ENCODE data around the gene YJEFN3.

YJEFN3 gene

DNA sequence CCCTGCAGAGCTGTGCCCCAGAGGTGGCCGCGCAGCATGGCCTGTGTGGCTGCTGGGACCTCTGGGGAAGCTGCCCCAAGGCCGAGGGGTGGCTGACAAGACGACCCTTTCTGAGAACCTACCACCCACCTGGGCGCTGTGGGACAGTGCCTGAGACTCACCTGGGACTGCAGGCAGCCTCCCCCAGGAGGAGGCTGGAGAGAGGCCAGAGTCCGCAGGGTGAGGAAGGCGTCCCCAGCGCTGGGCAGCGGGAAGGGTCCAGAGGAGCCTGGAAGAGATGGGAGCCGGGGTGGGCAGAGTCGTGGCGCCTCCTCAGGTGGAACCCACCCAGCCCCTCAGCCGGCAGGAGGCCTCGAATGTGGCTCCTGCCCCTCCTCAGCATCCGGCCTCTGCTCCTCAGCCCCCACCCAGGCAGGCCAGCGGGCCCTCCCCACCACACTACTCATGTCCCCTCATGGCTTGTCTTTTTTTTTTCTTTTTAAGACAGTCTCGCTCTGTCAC lies 34.7 kb downstream of the YJEFN3 start:
- H3K9ac ChIP-seq (ENCODE audit: low read length), result no peak overlapping the region
- no peaks in the 10 kb centered on the region for H3K36me3 ChIP-seq (ENCODE audit: control insufficient read depth, insufficient read depth, low read length)

GRCh38 chr19:19566306-19566705 lies 37.6 kb downstream of the YJEFN3 start:
- Histone ChIP-seq H3K9me3 (ENCODE audit: control insufficient read depth, insufficient read depth, low read depth, low read length) (no peaks in the 10 kb centered on the region), H3K27ac (ENCODE audit: low read depth, low read length) (no peak overlapping the region), H3K27me3 (ENCODE audit: control insufficient read depth, insufficient read depth, low read length) (no peaks in the 10 kb centered on the region), H3K4me3 (ENCODE audit: low read depth, low read length) (no peak overlapping the region), H3K9ac (ENCODE audit: low read length) (no peak overlapping the region), H3K36me3 (ENCODE audit: control insufficient read depth, insufficient read depth, low read length) (peaks cover 5% of the 10 kb centered on the region; the same call in 1 of the 2 replicates), H3K4me1 (ENCODE audit: control insufficient read depth, insufficient read depth, low read length) (no peaks in the 10 kb centered on the region)

More for the DNA sequence above, 34.7 kb downstream of the YJEFN3 start:
- no peaks in the 10 kb centered on the region for H3K9me3 ChIP-seq (ENCODE audit: control insufficient read depth, insufficient read depth, low read depth, low read length)
- H3K27ac ChIP-seq (ENCODE audit: low read depth, low read length), result no peak overlapping the region
- no peaks in the 10 kb centered on the region for H3K27me3 ChIP-seq (ENCODE audit: control insufficient read depth, insufficient read depth, low read length)
- peaks cover 5% of the 10 kb centered on the region; the same call in 1 of the 2 replicates for H3K4me1 ChIP-seq (ENCODE audit: control insufficient read depth, insufficient read depth, low read length)
- H3K4me3 ChIP-seq (ENCODE audit: low read depth, low read length), result no peak overlapping the region

GRCh38 chr19:19567391-19567790 lies 38.7 kb downstream of the YJEFN3 start:
- Histone ChIP-seq H3K4me3 (ENCODE audit: low read depth, low read length) (no peak overlapping the region), H3K27me3 (ENCODE audit: control insufficient read depth, insufficient read depth, low read length) (no peaks in the 10 kb centered on the region), H3K4me1 (ENCODE audit: control insufficient read depth, insufficient read depth, low read length) (no peaks in the 10 kb centered on the region), H3K9ac (ENCODE audit: low read length) (no peak overlapping the region), H3K9me3 (ENCODE audit: control insufficient read depth, insufficient read depth, low read depth, low read length) (no peaks in the 10 kb centered on the region), H3K36me3 (ENCODE audit: control insufficient read depth, insufficient read depth, low read length) (peaks cover 5% of the 10 kb centered on the region; the same call in 1 of the 2 replicates), H3K27ac (ENCODE audit: low read depth, low read length) (no peak overlapping the region)

DNA sequence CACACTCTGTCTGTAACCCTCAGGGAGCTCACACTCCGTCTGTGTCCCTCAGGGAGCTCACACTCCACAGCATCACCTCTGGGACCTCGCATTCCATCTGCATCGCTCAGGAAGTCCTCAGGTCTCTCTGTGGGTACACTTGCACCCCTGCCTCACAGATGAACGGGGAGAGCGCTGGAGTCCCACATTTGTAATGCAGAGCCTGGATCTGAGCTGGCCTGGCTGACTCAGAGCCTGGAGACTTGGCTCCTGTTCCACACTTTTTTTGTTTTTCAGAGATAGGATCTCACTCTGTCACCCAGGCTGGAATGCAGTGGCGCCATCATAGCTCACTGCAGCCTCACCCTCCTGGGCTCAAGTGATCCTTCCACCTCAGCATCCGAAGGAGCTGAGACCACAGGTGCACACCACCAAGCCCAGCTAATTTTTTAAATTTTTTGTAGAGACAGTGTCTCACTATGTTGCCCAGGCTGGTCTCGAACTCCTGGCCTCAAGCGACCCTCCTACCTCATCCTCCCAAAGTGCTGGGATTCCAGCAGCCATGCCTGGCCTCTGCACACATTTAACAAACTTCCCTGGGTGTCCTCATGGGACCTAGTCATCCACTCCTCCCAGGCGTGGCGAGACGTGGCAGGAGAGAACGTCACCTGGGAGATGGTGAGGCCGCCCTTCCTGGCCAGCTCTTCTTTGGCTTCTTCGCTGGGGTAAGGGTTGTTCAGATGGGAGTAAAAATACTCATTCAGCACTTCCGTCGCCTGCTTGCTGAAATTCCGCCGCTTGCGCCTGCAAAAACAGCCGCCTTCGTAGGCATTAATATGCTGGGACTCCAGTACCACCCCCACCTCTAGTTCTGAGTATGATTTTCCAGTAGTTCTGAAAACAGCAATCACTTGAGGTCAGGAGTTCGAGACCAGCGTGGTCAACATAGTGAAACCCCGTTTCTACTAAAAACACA lies 40.4 kb downstream of the YJEFN3 start:
- no peak overlapping the region for H3K4me3 ChIP-seq (ENCODE audit: low read depth, low read length)
- H3K36me3 ChIP-seq (ENCODE audit: control insufficient read depth, insufficient read depth, low read length), result peaks cover 5% of the 10 kb centered on the region; the same call in 1 of the 2 replicates
- H3K27ac ChIP-seq (ENCODE audit: low read depth, low read length), result no peak overlapping the region
- no peaks in the 10 kb centered on the region for H3K27me3 ChIP-seq (ENCODE audit: control insufficient read depth, insufficient read depth, low read length)
- H3K9ac ChIP-seq (ENCODE audit: low read length), result no peak overlapping the region
- no peaks in the 10 kb centered on the region for H3K4me1 ChIP-seq (ENCODE audit: control insufficient read depth, insufficient read depth, low read length)
- H3K9me3 ChIP-seq (ENCODE audit: control insufficient read depth, insufficient read depth, low read depth, low read length), result no peaks in the 10 kb centered on the region

GRCh38 chr19:19570571-19570970 lies 41.9 kb downstream of the YJEFN3 start:
- H3K4me3 ChIP-seq (ENCODE audit: low read depth, low read length), result no peak overlapping the region
- H3K9ac ChIP-seq (ENCODE audit: low read length), result no peak overlapping the region
- peaks cover 5% of the 10 kb centered on the region; the same call in 1 of the 2 replicates for H3K36me3 ChIP-seq (ENCODE audit: control insufficient read depth, insufficient read depth, low read length)
- no peaks in the 10 kb centered on the region for H3K27me3 ChIP-seq (ENCODE audit: control insufficient read depth, insufficient read depth, low read length)
- H3K27ac ChIP-seq (ENCODE audit: low read depth, low read length), result no peak overlapping the region
- H3K4me1 ChIP-seq (ENCODE audit: control insufficient read depth, insufficient read depth, low read length), result peaks cover under 1% of the 10 kb centered on the region; the same call in 1 of the 2 replicates
- H3K9me3 ChIP-seq (ENCODE audit: control insufficient read depth, insufficient read depth, low read depth, low read length), result no peaks in the 10 kb centered on the region

DNA sequence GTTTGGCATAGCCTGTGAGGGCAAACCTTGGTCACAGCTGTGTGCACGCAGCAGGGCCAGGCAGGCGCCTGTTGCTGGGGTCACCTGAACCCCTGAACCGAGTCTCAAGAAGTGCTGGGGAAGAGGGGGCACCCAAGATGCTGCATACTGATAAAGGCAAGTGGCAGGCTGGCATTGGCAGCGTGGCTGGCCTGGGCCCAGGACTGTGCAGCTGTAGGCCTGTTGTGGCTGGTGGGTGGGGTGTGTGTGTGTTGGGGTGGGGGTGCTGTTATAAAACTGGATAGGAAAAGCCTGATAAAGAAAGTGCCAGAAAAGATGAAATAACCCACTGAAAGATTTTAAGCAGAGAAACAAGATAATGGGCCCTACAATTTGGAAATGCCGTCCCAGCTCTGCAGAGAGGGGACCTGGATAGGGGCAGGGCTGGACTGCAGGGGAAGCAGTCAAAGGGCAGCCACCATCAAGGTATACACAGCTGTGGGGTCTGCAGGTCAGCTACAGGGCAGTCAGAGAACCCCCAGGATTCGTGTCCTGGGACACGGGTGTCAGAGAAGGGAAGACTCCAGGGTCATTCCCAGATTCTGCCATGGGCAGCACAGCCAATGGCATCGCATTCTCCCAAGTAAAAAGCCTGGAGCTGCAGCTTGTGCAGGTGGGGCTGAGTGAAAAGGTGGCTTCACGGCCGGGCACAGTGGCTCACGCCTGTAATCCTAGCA lies 42.5 kb downstream of the YJEFN3 start:
- Histone ChIP-seq H3K27ac (ENCODE audit: low read depth, low read length) (no peak overlapping the region), H3K27me3 (ENCODE audit: control insufficient read depth, insufficient read depth, low read length) (no peaks in the 10 kb centered on the region), H3K4me1 (ENCODE audit: control insufficient read depth, insufficient read depth, low read length) (peaks cover 4% of the 10 kb centered on the region)

GRCh38 chr19:19575411-19575810 lies 46.7 kb downstream of the YJEFN3 start:
- peaks cover 4% of the 10 kb centered on the region for H3K4me1 ChIP-seq (ENCODE audit: control insufficient read depth, insufficient read depth, low read length)
- H3K27ac ChIP-seq (ENCODE audit: low read depth, low read length), result no peak overlapping the region
- no peaks in the 10 kb centered on the region for H3K27me3 ChIP-seq (ENCODE audit: control insufficient read depth, insufficient read depth, low read length)
- H3K9me3 ChIP-seq (ENCODE audit: control insufficient read depth, insufficient read depth, low read depth, low read length), result no peaks in the 10 kb centered on the region
- no peaks in the 10 kb centered on the region for H3K36me3 ChIP-seq (ENCODE audit: control insufficient read depth, insufficient read depth, low read length)
- no peak overlapping the region for H3K4me3 ChIP-seq (ENCODE audit: low read depth, low read length)
- no peak overlapping the region for H3K9ac ChIP-seq (ENCODE audit: low read length)

More for the DNA sequence above, 42.5 kb downstream of the YJEFN3 start:
- Histone ChIP-seq H3K9me3 (ENCODE audit: control insufficient read depth, insufficient read depth, low read depth, low read length) (no peaks in the 10 kb centered on the region), H3K4me3 (ENCODE audit: low read depth, low read length) (no peak overlapping the region), H3K9ac (ENCODE audit: low read length) (no peak overlapping the region), H3K36me3 (ENCODE audit: control insufficient read depth, insufficient read depth, low read length) (peaks cover 5% of the 10 kb centered on the region; the same call in 1 of the 2 replicates)

DNA sequence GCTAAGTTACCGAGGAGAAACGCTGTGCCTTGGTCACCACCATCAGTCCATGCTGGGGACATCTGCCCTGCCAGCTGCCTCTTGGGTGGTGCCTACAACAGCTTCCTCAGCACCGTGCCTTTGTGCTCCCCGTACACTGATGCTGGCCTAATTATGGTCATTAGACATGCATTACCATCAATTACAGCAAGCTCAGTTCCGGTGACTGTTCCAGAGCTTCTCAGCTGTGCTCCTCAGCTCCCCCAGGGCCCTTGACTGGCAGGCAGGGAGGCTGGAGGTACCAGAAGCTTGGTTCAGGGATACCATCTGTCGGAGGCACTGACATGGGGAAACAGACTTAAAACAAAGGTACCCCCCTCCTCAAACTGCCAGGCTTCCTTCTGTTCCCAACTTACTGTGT lies 49.5 kb downstream of the YJEFN3 start:
- H3K27ac ChIP-seq (ENCODE audit: low read depth, low read length), result no peak overlapping the region
- no peaks in the 10 kb centered on the region for H3K36me3 ChIP-seq (ENCODE audit: control insufficient read depth, insufficient read depth, low read length)
- no peak overlapping the region for H3K9ac ChIP-seq (ENCODE audit: low read length)
- peaks cover 4% of the 10 kb centered on the region for H3K4me1 ChIP-seq (ENCODE audit: control insufficient read depth, insufficient read depth, low read length)
- H3K27me3 ChIP-seq (ENCODE audit: control insufficient read depth, insufficient read depth, low read length), result no peaks in the 10 kb centered on the region
- H3K4me3 ChIP-seq (ENCODE audit: low read depth, low read length), result no peak overlapping the region
- H3K9me3 ChIP-seq (ENCODE audit: control insufficient read depth, insufficient read depth, low read depth, low read length), result no peaks in the 10 kb centered on the region

- no peak overlapping the region for H3K27ac ChIP-seq (ENCODE audit: low read depth, low read length)
- peaks cover 4% of the 10 kb centered on the region for H3K4me1 ChIP-seq (ENCODE audit: control insufficient read depth, insufficient read depth, low read length)
- no peaks in the 10 kb centered on the region for H3K27me3 ChIP-seq (ENCODE audit: control insufficient read depth, insufficient read depth, low read length)
- no peak overlapping the region for H3K4me3 ChIP-seq (ENCODE audit: low read depth, low read length)
- no peaks in the 10 kb centered on the region for H3K36me3 ChIP-seq (ENCODE audit: control insufficient read depth, insufficient read depth, low read length)
- H3K9me3 ChIP-seq (ENCODE audit: control insufficient read depth, insufficient read depth, low read depth, low read length), result no peaks in the 10 kb centered on the region
- H3K9ac ChIP-seq (ENCODE audit: low read length), result no peak overlapping the region
These were observed 51.0 kb downstream of the YJEFN3 start for GRCh38 chr19:19579533-19580361.

- Histone ChIP-seq H3K27ac (ENCODE audit: low read depth, low read length) (no peak overlapping the region), H3K4me3 (ENCODE audit: low read depth, low read length) (no peak overlapping the region), H3K36me3 (ENCODE audit: control insufficient read depth, insufficient read depth, low read length) (no peaks in the 10 kb centered on the region), H3K9me3 (ENCODE audit: control insufficient read depth, insufficient read depth, low read depth, low read length) (no peaks in the 10 kb centered on the region), H3K4me1 (ENCODE audit: control insufficient read depth, insufficient read depth, low read length) (peaks cover 4% of the 10 kb centered on the region), H3K9ac (ENCODE audit: low read length) (no peak overlapping the region), H3K27me3 (ENCODE audit: control insufficient read depth, insufficient read depth, low read length) (no peaks in the 10 kb centered on the region)
These were observed 51.7 kb downstream of the YJEFN3 start for GRCh38 chr19:19580418-19580817.
